GM19328 (cell line): ENCODE data around the gene HELB.

Experiments
- ATAC-seq: cut with Tn5 transposase; IDR thresholded peaks from one replicate; pipeline ENCODE4 v1.9.1; 2021; ENCODE audit warnings: mild to moderate bottlenecking, moderate library complexity; ENCODE audit not compliant: unreplicated experiment

The HELB gene

DNA sequence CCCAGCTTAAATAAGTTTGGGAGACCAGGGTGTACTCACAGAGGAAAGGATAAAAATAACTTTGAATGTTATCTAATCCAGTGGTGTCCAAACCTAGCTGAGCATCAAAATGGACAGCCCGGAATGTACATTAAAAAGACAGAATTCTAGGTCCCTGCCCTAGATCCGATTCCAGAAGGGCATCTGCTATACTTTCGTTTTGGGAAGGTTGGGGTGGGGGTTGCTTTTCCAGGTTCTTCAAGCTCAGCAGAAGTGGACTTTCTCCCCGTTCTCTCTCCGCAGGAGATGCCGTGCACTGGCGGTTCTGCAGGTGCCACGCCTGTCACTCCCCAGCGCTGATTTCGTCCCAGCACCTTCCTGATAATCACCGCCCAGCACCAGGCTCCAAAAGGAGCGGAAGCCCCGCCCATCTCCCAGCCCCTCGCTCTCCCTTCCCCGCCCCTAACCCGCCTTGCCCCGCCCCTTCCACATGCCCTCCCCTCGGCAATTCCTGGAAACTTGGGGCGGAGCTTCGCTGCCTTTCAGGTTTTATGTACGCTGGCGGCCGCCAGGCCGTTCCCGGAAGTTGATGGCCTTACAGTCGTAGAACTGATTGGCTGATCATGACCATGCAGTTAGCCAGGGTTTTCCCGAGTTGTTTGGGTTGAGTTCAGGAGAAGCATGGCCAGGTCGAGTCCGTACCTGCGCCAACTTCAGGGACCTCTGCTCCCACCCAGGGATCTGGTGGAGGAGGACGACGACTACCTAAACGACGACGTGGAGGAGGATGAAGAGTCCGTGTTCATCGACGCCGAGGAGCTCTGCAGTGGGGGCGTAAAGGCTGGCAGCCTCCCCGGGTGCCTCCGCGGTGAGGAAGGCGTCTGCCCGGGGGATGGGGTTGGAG, at the start of gene HELB:
Gene HELB (plus strand): TSS at position 550 of the 883 bp plus-strand sequence. CDS start 111 bp downstream, at position 661.
- peak; percentile 94 for ATAC-seq

DNA sequence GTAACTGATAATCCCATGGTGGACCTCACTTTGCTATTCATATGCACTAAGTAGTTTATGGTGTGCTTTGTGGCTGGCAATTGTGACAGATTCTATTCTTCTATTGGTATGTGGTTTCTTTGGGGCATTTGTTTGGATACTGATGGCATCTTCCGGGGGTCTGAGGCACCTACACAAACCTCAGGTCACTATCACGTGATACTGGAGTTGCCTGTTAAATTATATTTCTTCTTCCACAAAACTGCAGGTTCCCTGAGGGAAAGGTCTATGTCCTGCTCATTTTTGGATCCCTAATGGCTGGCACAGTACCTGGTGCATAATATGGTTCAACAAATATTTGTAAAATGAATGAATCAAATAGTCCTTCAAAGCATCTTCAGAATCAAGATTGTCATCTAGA, 49.5 kb upstream of the HELB start:
- no peak for ATAC-seq

DNA sequence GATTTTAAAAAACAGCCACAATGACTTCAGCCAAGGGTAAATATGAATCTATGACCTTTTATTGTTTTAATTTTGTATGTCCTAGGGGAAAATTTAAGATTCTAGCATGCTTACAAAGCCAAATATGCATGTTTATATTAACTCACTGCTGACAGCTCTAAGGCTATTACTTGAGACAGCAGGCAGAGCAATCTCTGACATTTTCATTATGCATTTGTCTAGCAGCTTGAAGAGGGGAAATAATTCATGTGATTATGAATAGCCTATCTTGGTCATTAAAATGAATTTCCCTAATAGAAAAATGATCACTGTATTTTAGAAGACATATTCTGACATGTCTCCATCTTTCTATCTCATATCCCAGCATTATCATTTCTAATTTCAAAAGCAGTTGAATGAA, 46.6 kb upstream of the HELB start:
- no peak for ATAC-seq

DNA sequence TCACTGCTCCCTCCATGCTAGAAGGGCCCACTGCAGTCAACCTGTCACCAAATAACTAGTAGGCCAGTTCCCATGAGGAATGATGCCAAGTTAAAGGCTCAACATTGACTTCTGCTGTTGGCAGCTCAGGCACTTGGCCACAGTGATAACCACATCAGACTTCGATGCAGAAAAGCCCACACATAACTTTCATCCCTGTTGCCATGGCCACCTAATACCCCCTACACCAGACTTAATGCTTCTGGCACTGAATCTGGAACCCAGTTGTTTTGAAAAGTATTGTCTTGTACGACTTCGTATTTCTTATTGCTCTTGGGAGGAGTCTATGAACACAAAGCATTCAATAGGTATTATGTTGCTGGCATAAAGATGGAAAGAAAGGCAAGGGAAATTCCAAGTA, 44.3 kb upstream of the HELB start:
- no peak for ATAC-seq

DNA sequence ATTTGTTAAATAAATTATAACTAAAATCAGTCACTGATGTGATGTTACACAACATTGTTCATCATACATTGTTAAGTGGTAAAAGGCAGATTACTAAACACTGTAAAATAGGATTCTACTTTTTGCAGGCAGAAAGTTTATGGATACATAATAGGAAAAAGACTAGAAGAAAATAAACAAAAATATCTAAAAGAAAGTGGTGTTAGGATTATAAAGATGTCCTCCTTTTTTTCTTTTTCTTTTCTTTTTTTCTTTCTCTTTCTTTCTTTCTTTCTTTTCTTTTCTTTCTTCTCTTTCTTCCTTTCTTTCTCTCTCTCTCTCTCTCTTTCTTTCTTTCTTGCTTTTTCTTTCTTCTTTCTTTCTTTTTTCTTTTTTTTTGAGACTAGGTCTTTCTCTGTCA, 39.6 kb upstream of the HELB start:
- no peak for ATAC-seq

DNA sequence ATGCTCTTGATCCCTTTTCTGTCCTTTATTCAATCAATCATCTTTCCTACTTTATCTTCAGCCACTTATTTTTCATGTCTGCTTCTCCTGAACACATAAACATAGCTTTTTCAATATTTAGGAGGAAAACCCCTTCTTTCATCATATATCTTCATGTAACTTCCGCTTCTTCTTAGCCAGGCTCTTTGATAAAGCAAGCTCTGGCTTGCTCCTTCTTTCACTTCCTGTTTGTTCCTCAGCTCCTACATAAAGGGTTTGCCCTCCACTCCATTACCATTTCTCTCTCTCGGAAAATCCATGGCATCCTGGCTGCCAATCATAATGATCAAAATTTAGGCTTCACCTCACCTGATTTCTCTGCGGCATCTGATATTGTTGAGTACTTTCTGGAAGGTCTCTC, 33.7 kb upstream of the HELB start:
- ATAC-seq, result no peak

DNA sequence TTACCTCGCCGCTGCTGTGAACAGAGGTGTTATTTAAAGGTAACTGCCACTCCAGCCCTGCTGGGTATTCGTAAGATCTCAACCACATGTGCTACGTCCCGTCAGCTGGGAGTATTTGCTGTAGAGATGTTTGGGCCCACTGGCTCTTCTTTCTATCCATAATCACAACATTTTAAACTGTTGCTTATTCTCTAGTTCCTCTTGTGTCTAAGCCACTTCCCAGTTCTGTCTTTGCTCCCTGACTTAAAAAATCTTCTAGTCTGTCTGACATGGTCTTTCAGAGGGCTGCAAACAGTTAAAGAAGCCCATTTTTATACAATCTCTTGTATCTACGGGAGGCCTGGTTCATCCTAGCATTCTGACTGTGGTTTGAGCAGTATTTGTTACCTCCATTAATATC, 33.2 kb upstream of the HELB start:
- ATAC-seq, result no peak

DNA sequence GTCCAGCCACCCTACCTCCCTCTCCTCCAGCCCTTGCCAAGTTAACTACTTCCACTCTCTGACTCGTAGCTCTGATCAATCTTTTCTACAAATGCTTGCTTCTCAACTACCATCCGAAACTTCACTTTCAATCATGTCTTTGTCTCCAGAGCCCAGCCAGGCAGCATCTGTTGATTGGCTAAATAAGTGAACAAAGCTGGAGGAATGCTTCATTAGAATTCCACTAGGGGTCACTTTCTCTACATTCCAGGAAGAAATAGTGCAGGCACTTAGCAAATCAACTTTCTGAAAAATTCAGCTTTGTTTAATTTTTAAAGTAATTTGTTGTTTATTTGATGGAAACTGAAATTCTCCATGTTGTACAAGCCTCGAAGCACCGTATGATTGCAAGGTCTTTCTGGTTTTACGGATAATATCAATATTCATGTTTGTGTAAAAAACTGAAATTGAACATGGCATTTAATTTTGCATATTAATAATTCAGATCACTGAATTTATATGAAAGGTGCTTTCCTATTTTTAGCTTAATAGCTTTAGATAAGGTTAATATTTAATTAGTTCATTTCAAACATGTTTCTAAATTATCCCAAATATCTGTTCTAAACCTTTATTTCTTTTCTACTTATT, 32.4 kb upstream of the HELB start:
- ATAC-seq, result no peak

DNA sequence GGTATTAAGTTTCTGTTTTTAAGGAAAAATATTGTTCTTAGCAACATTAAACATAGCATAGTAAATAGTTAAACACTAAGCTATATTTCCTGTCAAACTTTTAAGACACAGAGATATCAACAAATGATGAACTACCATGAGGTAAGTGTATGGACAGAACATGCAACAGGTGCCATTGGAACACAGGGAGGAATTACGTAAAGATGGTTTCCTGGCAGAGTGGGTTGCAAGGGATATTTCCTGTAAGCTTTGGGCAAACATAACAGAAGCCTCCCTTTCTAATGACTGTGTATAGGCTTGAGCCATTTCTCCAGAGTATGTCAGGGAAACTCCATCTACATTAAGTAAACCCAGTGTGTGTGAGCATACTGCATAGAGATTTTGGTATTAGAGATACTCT, 31.7 kb upstream of the HELB start:
- ATAC-seq, result no peak

DNA sequence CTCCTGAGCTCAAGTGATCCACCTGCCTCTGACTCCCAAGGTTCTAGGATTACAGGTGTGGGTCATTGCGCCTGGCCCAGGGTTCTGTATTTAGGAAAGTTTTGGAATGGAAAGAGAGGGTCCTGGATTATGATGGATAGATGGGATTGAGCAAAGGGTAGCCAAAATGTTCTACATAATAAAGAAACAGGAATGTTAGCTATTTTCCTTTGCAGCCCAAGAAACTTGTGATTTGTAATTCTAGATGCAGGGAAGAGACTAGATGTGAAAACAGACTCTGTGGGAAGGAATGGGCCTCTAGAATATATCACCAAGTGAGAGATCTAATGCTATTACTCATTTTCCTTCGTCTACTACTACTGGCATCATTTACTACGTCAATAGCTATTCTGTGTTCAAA, 29.6 kb upstream of the HELB start:
- ATAC-seq, result no peak

DNA sequence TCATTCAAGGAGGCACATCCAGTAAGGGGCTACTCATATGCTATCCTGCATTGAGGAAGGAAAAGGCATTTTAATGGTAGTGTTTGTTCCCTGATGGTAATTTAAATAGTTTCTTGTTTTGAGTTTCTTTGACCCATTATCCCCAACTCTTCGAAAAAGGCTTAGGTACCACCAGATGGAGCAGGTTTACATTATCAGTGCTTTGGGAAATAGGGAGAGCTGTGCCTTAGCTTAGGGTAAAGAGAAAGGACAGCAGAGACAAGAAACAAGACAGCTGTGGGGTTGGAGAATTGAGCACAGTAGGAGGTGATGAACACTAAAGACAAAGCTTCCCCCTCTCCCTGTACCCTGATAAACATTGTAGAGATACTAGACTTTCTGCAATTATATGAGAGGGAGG, 29.1 kb upstream of the HELB start:
- no peak for ATAC-seq

DNA sequence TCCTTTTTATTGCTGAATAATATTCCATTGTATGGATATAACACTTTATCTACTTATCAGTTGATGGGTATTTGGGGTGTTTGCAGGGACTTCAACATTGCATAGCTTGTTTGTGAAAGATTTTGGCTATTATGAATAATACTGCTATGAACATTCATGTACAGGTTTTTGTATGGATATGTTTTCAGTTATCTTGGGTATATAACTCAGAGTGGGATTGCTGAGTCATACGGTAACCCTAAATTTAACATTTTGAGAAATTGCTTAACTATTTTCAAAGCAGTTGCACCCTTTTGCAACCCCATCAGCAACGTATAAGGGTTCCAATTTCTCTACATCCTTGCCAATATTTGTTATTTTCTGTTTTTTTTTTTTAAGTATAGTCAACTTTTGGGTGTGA, 27.3 kb upstream of the HELB start:
- no peak for ATAC-seq

DNA sequence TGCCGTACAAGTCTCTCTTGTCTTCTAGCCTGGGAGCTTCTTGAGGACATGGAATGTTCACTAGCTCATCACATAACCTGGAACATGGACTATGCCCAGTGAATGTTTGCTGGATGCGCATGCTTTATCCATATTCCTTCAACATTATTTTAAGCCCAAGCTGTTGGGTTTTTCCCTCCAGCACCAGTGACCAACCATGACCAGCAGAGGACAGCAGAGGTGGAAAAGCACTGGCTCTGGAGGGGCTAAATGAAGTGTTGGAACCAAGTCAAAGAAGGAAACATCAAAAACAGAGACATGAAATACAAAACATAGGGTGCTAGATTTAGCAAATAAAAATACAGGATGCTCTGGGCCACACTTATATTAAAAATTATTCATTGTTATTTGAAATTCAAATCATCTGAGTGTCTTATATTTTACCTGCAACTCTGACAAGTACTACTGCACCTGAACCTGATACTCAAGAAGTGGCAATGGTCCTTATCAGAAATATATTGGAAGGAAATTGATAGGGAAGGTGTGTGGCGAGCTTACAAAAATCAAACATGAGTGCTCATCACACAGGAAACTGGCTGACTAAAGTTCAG, 23.1 kb upstream of the HELB start:
- no peak for ATAC-seq

DNA sequence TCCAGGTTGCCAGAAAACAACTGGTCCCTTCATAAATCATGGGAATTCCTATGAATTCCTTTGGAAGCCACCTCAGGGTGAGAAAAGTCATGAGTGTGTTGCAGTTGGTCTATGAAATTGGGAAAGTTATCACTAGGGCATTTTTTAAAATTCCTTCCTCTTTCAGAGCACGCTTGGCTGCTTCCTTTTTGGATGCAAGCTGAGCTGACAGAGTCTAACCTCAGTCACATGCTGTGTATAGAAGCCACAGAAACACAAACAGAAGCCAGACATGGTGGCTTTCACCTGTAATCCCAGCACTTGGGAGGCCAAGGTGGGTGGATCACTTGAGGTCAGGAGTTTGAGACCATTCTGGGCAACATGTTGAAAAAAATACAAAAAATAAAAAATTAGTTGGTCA, 21.7 kb upstream of the HELB start:
- no peak for ATAC-seq

DNA sequence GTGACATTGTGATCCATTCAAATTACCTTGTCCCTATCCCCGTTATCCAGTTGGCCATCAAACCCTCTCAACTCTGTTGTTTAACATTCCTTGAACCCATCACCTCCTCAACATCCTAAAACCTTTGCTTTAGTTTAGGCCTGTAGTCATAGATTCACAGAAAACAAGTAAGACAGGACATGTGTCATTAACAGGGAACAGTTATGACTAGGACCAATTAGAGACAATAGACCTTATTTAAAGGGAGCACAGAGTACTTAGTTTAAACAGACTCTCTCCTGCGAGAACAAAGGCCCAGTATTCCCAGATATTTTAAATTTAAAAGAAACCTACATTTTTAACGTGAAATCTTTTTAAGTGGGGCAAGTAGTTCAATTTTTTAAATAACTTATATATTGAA, 20.0 kb upstream of the HELB start:
- no peak for ATAC-seq

DNA sequence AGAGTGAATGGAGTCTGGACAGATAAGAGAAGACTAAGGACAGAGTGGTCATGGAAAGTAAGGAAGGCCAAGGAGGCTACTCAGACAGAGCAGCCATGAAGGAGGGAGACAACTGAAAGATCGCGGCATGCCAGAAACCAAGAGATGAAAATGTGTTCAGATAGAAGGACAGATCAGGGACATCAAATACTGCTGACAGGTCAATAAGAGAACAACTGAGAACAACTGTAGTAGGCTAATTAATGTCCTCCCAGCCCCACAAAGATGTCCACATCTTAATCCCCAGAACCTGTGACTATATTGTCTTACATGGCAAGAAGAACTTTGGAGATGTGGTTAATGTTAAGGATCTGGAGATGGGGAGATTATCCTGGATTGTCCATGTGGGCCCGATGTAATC, 15.0 kb upstream of the HELB start:
- no peak for ATAC-seq

DNA sequence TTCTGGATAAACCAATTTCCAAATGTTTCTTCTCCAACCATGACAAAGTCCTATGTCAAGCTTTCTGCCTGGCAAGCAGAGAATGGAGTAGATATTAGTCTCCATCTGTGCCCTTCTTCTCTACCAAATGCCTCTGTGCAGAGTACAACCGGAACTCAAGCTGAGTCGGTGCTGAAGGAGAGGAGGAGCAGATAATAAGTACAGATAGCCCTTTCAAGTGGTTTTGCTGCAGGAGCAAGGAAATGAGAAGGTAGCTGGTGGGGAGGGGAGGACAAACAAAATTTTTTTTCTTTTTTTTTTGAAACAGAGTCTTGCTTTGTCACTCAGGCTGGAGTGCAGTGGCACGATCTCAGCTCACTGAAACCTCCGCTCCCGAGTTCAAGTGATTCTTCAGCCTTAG, 14.2 kb upstream of the HELB start:
- ATAC-seq, result no peak

DNA sequence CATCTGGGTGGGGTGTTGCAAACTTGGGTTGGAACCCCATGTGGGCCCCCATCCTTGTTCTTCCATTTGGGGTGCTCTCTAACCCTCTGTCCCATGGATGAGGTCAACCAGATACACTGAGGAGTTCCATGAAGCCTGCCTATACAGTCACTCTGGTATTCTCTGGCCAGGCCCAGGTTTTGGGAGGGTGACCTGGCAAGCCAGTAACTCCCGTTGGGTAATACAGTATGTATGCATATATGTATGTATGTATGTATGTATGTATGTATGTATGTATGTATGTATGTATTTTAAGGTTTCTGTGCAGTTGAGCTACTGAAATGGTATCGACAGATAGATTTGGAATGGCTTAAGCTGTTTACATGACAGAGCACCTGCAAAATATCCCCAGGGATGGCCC, 12.8 kb upstream of the HELB start:
- ATAC-seq, result no peak

DNA sequence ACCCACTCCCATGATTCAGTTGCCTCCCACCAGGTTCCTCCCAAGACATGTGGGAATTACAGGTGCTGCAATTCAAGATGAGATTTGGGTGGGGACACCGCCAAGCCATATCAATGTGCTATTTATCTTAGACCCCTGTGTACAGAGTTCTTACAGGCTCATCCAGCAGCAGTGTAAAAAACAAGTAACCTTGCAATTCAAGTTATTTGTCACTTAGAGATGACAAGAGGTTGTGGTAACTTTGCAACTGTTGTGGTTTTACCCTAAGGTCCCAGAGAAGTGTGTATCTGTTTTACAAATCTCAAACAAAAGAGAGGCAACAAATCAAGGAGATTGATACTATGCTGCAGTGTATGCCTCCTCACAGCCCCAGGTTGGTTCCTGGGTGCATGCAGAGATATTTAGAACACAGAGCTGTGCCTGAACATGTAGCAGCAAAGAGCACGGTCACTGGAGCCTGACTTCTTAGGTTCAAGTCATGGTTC, 11.5 kb upstream of the HELB start:
- ATAC-seq, result no peak

DNA sequence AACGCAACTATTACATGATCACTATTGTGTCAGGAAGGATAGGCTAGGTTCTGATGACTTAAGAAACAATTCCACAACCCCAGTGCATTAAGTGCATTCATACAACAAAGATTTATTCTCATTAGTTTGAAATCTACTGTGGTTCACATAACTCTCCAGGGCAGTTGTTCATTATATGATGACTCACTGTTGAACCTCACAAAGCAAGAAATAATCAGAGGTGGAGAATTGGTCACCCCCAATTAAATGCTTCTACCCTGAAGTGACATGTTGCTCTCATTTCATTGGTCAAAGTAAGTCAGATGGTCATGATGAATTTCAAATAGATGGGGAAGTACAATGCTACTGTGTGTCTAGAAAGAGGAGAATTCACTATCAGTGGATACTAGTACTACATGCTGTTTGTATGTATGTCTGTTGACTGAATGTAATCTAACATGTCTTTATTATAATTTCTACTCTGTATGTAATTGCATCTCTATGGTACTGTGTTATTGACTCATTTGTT, 6.1 kb upstream of the HELB start:
- no peak for ATAC-seq

DNA sequence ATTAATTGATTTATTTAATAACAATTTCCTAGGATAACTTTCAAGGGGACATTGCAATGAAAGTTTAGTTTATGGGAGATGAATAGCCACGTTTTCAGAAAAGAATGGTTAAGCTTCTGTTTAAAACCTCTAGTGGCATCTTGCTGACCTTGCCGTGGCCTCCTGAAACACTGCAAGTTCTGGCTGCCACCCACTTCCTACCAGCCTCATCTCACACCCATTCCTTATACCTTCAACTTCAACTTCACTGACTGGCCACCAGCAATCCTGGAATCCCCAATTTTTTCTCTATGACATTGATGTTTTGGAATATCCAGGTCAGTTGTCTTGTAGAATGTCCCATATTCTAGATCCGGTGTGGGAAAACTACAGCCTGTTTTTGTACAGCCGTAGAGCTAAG, 5.2 kb upstream of the HELB start:
- ATAC-seq, result no peak

DNA sequence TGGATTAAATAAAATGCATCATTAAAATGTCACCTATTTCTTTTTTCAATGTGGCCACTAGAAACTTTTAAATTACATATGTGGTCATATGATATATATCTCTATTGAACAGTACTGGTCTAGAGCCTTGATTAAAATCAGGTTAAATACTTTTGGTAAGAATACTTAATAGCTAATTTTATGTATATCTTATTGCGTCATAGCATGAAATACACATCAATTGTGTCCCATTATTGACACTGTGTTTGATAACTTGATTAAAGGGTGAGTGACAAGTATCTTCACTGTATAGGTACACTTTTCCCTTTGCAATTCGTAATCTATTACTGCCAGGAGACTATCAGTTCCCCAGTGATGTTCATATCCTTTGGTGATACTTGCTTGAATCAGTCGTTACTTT, 4.4 kb upstream of the HELB start:
- no peak for ATAC-seq
